ENCODE data around the gene E2F4. TPM values are rescaled to one million over a fixed set of nuclear protein-coding genes. Genes with fewer than 3 reads are reported as not detected.

The E2F4 gene
- total and polyA plus RNA-seq, 8 donors = 14.8 to 61.3 (median 22.8) TPM

GRCh38 chr16:67149276-67150046, 42.5 kb upstream of the E2F4 start:
- Histone ChIP-seq H3K4me1 (no peaks in the 10 kb centered on the region), H3K4me3 (no peak overlapping the region), H3K36me3 (peaks cover 0 to 6% (median 4%) of the 10 kb centered on the region in 3 donors), H3K27me3 (no peaks in the 10 kb centered on the region), H3K9me3 (no peaks in the 10 kb centered on the region), H3K27ac (no peak overlapping the region)
- FAIRE-seq (no peak), DNase-seq (peak in 1 of 6 donors; percentile 70), ATAC-seq (no peak)
- TF ChIP-seq CTCF (IDR thresholded peaks at IDR 0.05) = no peak
- WGBS, 2 donors = 57 to 58% methylated on average over 76 to 77 of the region's 77 CpGs
- intact Hi-C loops (cut with DNase I) = loop anchor here in 2 of 3 donors (5.0 to 10.0 kb wide), 3 partner anchors 172 to 255 kb away; no protein-coding TSS in a partner anchor

GRCh38 chr16:67150047-67150832, 41.7 kb upstream of the E2F4 start:
- WGBS, 2 donors = 6 to 8% methylated on average over 38 to 94 of the region's 94 CpGs
- peak overlapping the region; percentile 2 to 48 (median 40) for H3K27ac ChIP-seq
- FAIRE-seq = no peak
- H3K4me3 ChIP-seq = peak overlapping the region; percentile 37 to 61 (median 55)
- H3K9me3 ChIP-seq = no peaks in the 10 kb centered on the region
- no peaks in the 10 kb centered on the region for H3K4me1 ChIP-seq
- ATAC-seq = peak; percentile 38 to 56 (median 53)
- DNase-seq = peak in 4 of 6 donors; percentile 36 to 78 (median 62)
- intact Hi-C loops (cut with DNase I) = loop anchor here in 2 of 3 donors (5.0 to 10.0 kb wide), 2 partner anchors 173 to 175 kb away; no protein-coding TSS in a partner anchor
- no peaks in the 10 kb centered on the region for H3K27me3 ChIP-seq
- peaks cover 0 to 3% (median 0%) of the 10 kb centered on the region in 3 donors for H3K36me3 ChIP-seq
- TF ChIP-seq CTCF (IDR thresholded peaks at IDR 0.05) = no peak

- no peak for FAIRE-seq
- peak in 5 of 6 donors; percentile 58 to 87 (median 72) for DNase-seq
- peak within 1 kb of the TSS; percentile 37 to 61 (median 55) for H3K4me3 ChIP-seq
- intact Hi-C loops (cut with DNase I) = loop anchor here in 2 of 3 donors (5.0 to 10.0 kb wide), 2 partner anchors 174 to 176 kb away; no protein-coding TSS in a partner anchor
- H3K36me3 ChIP-seq = no peaks in the 10 kb centered on the region
- no peaks in the 10 kb centered on the region for H3K27me3 ChIP-seq
- no peaks in the 10 kb centered on the region for H3K9me3 ChIP-seq
- no peak for TF ChIP-seq CTCF (IDR thresholded peaks at IDR 0.05)
- peaks cover 0 to 3% (median 0%) of the 10 kb centered on the region in 3 donors for H3K4me1 ChIP-seq
- 1% methylated on average over 34 of the region's 34 CpGs for WGBS, 2 donors
- H3K27ac ChIP-seq = peak within 1 kb of the TSS; percentile 2 to 48 (median 40)
- peak; percentile 60 to 76 (median 72) for ATAC-seq
Observed at GRCh38 chr16:67150833-67151396, 41.0 kb upstream of the E2F4 start, which contains the start of gene B3GNT9. Gene B3GNT9, minus strand, starts transcription at chr16:67150998. Its CDS starts 513 bp downstream, at chr16:67150485.

GRCh38 chr16:67151431-67152097, 40.4 kb upstream of the E2F4 start:
- FAIRE-seq (no peak), ATAC-seq (no peak), DNase-seq (no peak)
- H3K4me3 ChIP-seq = peak overlapping the region in 2 of 4 donors; percentile 53 to 61
- no peaks in the 10 kb centered on the region for H3K36me3 ChIP-seq
- no peaks in the 10 kb centered on the region for H3K27me3 ChIP-seq
- H3K4me1 ChIP-seq = peaks cover 0 to 3% (median 0%) of the 10 kb centered on the region in 3 donors
- intact Hi-C loops (cut with DNase I) = loop anchor here in 2 of 3 donors (5.0 to 10.0 kb wide), 2 partner anchors 174 to 177 kb away; no protein-coding TSS in a partner anchor
- WGBS, 2 donors = 38 to 50% methylated on average over 8 of the region's 8 CpGs
- H3K9me3 ChIP-seq = no peaks in the 10 kb centered on the region
- TF ChIP-seq CTCF (IDR thresholded peaks at IDR 0.05) = no peak
- peak overlapping the region in 1 of 4 donors; percentile 38 for H3K27ac ChIP-seq

Measured in pancreas (tissue), 10 donors.